DND-41 (cell line): ENCODE results near the gene CARD11.

ENCODE experiments used
- ATAC-seq: fragments of 200-7000 bp; cut with Tn5 transposase; 3 replicates; pipeline ENCODE4 v1.9.1; 2021; ENCODE audit warnings: low read depth; ENCODE audit not compliant: insufficient read depth
- DNase-seq: peaks from one replicate; pipeline ENCODE4 v3.0.0-alpha.2; 2020
- H2AFZ ChIP-seq: 2 replicates; pipeline ENCODE4 v1.6.0; 2012; ENCODE audit warnings: low read depth, low read length
- H3K27ac ChIP-seq: 2 replicates; pipeline ENCODE4 v1.5.1; 2012; ENCODE audit warnings: low read length, inconsistent platforms
- H3K27me3 ChIP-seq: fragments of 200-600 bp; sonication (generic); 2 replicates; pipeline ENCODE4 v1.6.0; 2012; ENCODE audit warnings: low read length, mild to moderate bottlenecking, inconsistent platforms; ENCODE audit not compliant: insufficient read depth, poor library complexity
- H3K36me3 ChIP-seq: 2 replicates; pipeline ENCODE4 v1.5.1; 2012; ENCODE audit warnings: low read length, inconsistent platforms; ENCODE audit not compliant: insufficient read depth
- H3K4me1 ChIP-seq: 2 replicates; pipeline ENCODE4 v1.5.1; 2012; ENCODE audit warnings: mild to moderate bottlenecking, low read length; ENCODE audit not compliant: insufficient read depth
- H3K4me2 ChIP-seq: 2 replicates; pipeline ENCODE4 v1.6.0; 2012; ENCODE audit warnings: mild to moderate bottlenecking, moderate library complexity, low read length, inconsistent platforms; ENCODE audit not compliant: insufficient read depth
- H3K4me3 ChIP-seq, 2 experiments: fragments of 200-600 bp in 1 of 2; shearing (Covaris generic) in 1 of 2; 2 replicates each; pipeline ENCODE4 v1.5.1; 2012 to 2016; ENCODE audit warnings: inconsistent platforms in 2 of 2, low read length in 2 of 2, mild to moderate bottlenecking in 2 of 2, low read depth in 1 of 2, moderate library complexity in 1 of 2
- H3K79me2 ChIP-seq: 2 replicates; pipeline ENCODE4 v1.6.0; 2012; ENCODE audit warnings: low read length, inconsistent platforms; ENCODE audit not compliant: insufficient read depth
- H3K9ac ChIP-seq: 2 replicates; pipeline ENCODE4 v1.6.0; 2012; ENCODE audit warnings: low read depth, mild to moderate bottlenecking, inconsistent platforms, low read length, moderate library complexity
- H3K9me3 ChIP-seq: 2 replicates; pipeline ENCODE4 v1.5.1; 2012; ENCODE audit warnings: low read length, moderate library complexity, mild to moderate bottlenecking, inconsistent platforms; ENCODE audit not compliant: insufficient read depth, severe bottlenecking
- H4K20me1 ChIP-seq: 2 replicates; pipeline ENCODE4 v1.6.0; 2012; ENCODE audit warnings: low read length; ENCODE audit not compliant: insufficient read depth
- EZH2 ChIP-seq: IDR thresholded peaks from 3 replicates; pipeline ENCODE4 v1.6.1; 2012; ENCODE audit warnings: borderline replicate concordance, low read depth, mild to moderate bottlenecking, moderate library complexity, low read length, inconsistent platforms; ENCODE audit not compliant: severe bottlenecking
- TF ChIP-seq, protein P1 (sequence below): IDR thresholded peaks from 2 replicates; pipeline ENCODE4 v1.5.1; 2012; ENCODE audit warnings: borderline replicate concordance, low read length, moderate library complexity, mild to moderate bottlenecking; ENCODE audit not compliant: poor library complexity, severe bottlenecking; ENCODE audit errors: extremely low read depth

CARD11 gene

DNA sequence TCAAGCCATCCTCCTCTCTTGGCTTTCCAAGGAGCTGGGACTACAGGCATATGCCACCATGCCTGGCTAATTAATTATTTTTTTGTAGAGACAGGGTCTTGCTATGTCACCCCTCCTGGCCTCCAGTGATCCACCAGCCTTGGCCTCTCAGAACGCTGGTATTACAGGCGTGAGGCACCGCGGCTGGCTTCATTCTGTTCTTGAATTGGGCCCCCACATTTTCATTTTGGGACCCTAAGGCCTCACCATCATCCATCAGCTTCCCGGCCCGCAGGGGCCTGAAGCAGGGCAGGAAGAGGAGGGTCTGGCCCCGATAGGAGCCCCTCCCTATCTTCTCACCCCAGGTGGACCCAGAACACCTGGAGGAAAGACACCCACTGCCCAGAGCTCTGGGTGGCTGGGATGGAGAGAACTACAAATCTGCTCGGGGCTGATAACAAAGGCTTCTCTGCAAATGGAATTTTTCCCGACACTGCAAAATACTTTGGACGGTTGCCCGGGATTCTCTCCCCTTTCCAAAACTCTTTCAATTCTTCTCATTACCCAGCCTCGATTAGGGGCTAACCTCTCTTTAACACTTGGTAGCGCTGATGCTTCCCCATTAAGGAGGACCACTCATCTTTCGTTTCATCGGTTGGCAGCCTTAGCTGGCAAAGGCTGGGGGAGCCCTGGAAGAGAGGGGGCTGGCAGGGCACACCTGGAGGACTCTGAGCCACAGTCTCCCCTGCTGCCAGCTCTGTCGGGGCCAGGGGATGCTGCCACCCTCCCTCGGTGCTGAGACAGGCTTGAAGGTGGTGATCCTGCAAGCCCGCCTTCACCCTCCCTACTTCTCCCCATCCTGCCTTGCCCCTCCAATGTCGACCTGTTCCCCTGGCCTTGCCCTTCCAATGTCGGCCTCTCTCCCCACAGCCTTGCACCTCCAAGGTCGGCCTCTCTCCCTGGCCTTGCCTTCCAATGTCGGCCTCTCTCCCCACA, 118.5 kb downstream of the CARD11 start:
- Histone ChIP-seq H3K4me1 (no peaks in the 10 kb centered on the region), H3K27me3 (no peaks in the 10 kb centered on the region), H2AFZ (no peak overlapping the region), H3K36me3 (no peaks in the 10 kb centered on the region), H3K27ac (no peak overlapping the region), H3K4me2 (no peak overlapping the region), H3K9me3 (no peaks in the 10 kb centered on the region), H3K79me2 (no peaks in the 10 kb centered on the region), H3K9ac (no peak overlapping the region), H3K4me3 (no peak overlapping the region), H4K20me1 (peaks cover 4% of the 10 kb centered on the region; the same call in 1 of the 2 replicates)
- DNase-seq = no peak
- no peak for TF ChIP-seq EZH2
- TF ChIP-seq, protein P1, sequence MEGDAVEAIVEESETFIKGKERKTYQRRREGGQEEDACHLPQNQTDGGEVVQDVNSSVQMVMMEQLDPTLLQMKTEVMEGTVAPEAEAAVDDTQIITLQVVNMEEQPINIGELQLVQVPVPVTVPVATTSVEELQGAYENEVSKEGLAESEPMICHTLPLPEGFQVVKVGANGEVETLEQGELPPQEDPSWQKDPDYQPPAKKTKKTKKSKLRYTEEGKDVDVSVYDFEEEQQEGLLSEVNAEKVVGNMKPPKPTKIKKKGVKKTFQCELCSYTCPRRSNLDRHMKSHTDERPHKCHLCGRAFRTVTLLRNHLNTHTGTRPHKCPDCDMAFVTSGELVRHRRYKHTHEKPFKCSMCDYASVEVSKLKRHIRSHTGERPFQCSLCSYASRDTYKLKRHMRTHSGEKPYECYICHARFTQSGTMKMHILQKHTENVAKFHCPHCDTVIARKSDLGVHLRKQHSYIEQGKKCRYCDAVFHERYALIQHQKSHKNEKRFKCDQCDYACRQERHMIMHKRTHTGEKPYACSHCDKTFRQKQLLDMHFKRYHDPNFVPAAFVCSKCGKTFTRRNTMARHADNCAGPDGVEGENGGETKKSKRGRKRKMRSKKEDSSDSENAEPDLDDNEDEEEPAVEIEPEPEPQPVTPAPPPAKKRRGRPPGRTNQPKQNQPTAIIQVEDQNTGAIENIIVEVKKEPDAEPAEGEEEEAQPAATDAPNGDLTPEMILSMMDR = no peak
- no peak; the same call in 2 of the 3 replicates for ATAC-seq

DNA sequence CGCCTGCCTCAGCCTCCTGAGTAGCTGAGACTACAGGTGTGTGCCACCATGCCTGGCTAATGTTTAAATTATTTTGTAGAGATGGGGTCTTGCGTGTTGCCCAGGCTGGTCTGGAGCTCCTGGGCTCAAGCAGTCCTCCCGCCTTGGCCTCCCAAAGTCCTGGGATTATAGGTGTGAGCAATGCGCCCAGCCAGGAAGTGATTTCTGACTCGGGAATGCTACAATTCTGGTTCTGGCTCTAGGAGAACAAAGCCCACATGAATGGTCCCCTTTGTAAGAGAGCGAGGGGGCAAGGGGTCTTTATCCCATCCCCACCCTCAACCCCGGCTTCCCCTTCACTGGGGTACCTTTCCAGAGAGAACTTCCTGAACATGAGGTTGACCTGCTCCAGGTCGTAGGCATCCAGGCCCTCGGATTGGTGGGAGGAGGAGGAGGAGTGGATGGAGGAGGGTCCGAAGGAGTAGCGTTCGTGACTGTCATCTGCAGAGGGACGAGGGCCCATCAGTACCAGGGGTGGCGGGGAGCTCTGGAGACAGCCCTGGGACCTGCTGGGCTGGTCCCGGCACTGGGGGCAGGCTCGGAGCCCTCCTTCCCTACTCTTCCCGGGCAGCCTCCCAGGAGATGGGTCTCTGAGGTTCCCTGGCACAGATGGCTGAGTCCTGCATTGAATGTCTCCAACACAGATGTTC, 119.6 kb downstream of the CARD11 start:
- no peaks in the 10 kb centered on the region for H3K79me2 ChIP-seq
- no peaks in the 10 kb centered on the region for H3K9me3 ChIP-seq
- no peak overlapping the region for H3K9ac ChIP-seq
- no peak overlapping the region for H3K4me2 ChIP-seq
- peaks cover 4% of the 10 kb centered on the region; the same call in 1 of the 2 replicates for H4K20me1 ChIP-seq
- no peaks in the 10 kb centered on the region for H3K27me3 ChIP-seq
- no peaks in the 10 kb centered on the region for H3K36me3 ChIP-seq
- no peak overlapping the region for H2AFZ ChIP-seq
- H3K27ac ChIP-seq = no peak overlapping the region
- DNase-seq = no peak
- ATAC-seq = no peak
- no peak overlapping the region for H3K4me3 ChIP-seq
- H3K4me1 ChIP-seq = no peaks in the 10 kb centered on the region
- TF ChIP-seq EZH2 = no peak
- TF ChIP-seq, protein P1 = no peak

DNA sequence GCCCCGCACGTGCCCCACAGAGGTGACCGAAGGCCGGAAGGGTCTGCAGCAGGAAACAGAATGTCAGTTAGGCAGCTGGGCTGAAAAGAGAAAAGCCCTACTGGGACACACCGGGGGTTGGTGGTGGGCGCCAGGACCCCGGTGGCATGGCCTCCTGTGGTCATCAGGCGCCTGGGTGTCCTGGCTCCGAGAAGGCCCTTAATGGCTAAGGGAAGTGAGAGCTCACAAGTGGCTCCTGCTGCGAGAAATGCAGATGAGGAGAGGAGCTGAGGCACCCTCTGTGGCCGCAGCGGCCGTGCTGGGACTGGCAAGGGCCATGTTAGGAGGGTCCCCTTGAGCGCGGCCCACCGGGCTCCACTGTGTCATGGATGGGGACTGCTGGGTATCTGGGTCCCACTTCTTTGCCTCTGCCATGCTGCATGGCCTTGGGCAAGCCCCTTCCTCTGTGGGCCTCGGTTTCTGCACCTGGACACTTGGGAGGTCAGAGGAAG, 120.3 kb downstream of the CARD11 start:
- H4K20me1 ChIP-seq = peaks cover 2% of the 10 kb centered on the region; the same call in 1 of the 2 replicates
- no peak for TF ChIP-seq EZH2
- TF ChIP-seq, protein P1 = no peak
- H3K4me1 ChIP-seq = no peaks in the 10 kb centered on the region
- H3K9ac ChIP-seq = no peak overlapping the region
- no peaks in the 10 kb centered on the region for H3K9me3 ChIP-seq
- DNase-seq = no peak
- no peak overlapping the region for H3K27ac ChIP-seq
- ATAC-seq = no peak
- no peaks in the 10 kb centered on the region for H3K36me3 ChIP-seq
- no peaks in the 10 kb centered on the region for H3K79me2 ChIP-seq
- H2AFZ ChIP-seq = no peak overlapping the region
- H3K4me3 ChIP-seq = no peak overlapping the region
- H3K4me2 ChIP-seq = no peak overlapping the region
- H3K27me3 ChIP-seq = no peaks in the 10 kb centered on the region
